PFSK-1 (cell line): ENCODE measurements around the gene RPTOR.

Experiments
- POLR2AphosphoS5 ChIP-seq: IDR thresholded peaks from 2 replicates; pipeline ENCODE4 v1.6.1; 2012; ENCODE audit warnings: low read depth, mild to moderate bottlenecking, control low read depth, low read length, moderate library complexity
- SIN3A ChIP-seq: IDR thresholded peaks from 2 replicates; pipeline ENCODE4 v1.6.1; 2012; ENCODE audit warnings: mild to moderate bottlenecking, low read length, moderate library complexity, borderline replicate concordance; ENCODE audit not compliant: insufficient read depth
- TF ChIP-seq, protein P1 (sequence below), 2 experiments: IDR thresholded peaks; 2 replicates each; pipeline versions ENCODE4 v1.6.1 to v1.8.0; 2011 to 2012; ENCODE audit warnings: low read depth in 2 of 2, low read length in 2 of 2, control low read depth in 1 of 2, inconsistent platforms in 1 of 2, mild to moderate bottlenecking in 1 of 2, moderate library complexity in 1 of 2; ENCODE audit not compliant: insufficient read depth in 1 of 2

DNA sequence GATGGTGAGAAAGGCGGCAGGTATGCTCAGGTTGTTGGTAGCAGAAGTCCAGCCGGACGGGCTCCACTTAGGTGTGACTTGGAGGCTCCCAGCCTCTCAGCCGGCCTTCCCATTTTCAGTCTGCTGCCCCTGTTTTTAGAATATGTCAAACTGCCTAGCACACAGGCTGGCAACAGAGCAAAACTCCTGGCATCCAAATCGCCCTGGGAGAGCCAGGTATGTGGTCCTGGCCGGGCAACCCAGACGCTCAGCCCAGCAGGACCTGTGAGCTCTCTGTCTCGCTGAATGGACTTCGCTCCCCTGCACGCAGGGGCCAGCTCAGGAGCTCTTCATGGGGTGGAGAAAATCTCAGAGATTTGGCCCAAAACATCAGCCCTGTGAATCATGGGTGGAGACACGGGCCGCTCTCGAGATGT is 299.1 kb downstream of the RPTOR start:
- TF ChIP-seq, protein P1, sequence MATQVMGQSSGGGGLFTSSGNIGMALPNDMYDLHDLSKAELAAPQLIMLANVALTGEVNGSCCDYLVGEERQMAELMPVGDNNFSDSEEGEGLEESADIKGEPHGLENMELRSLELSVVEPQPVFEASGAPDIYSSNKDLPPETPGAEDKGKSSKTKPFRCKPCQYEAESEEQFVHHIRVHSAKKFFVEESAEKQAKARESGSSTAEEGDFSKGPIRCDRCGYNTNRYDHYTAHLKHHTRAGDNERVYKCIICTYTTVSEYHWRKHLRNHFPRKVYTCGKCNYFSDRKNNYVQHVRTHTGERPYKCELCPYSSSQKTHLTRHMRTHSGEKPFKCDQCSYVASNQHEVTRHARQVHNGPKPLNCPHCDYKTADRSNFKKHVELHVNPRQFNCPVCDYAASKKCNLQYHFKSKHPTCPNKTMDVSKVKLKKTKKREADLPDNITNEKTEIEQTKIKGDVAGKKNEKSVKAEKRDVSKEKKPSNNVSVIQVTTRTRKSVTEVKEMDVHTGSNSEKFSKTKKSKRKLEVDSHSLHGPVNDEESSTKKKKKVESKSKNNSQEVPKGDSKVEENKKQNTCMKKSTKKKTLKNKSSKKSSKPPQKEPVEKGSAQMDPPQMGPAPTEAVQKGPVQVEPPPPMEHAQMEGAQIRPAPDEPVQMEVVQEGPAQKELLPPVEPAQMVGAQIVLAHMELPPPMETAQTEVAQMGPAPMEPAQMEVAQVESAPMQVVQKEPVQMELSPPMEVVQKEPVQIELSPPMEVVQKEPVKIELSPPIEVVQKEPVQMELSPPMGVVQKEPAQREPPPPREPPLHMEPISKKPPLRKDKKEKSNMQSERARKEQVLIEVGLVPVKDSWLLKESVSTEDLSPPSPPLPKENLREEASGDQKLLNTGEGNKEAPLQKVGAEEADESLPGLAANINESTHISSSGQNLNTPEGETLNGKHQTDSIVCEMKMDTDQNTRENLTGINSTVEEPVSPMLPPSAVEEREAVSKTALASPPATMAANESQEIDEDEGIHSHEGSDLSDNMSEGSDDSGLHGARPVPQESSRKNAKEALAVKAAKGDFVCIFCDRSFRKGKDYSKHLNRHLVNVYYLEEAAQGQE (IDR thresholded peaks at IDR 0.05; ENCODE audit: insufficient read depth in 1 of 2, low read depth in 2 of 2, low read length in 2 of 2), result no peak
- TF ChIP-seq POLR2AphosphoS5 (no peak), SIN3A (no peak)
